Stimulated activated CD8-positive, alpha-beta memory T cell treated with anti-CD3 and anti-CD28 coated beads, Interleukin-12 subunit alpha, Interleukin-12 subunit beta, amount 100 ng/mL, for 24 hours (primary cell): ENCODE results near the gene PPBP.

Experiments
- DNase-seq: peaks from one replicate; pipeline ENCODE4 v3.0.0-alpha.2; 2020; ENCODE audit errors: extremely low read depth

Gene PPBP, protein sequence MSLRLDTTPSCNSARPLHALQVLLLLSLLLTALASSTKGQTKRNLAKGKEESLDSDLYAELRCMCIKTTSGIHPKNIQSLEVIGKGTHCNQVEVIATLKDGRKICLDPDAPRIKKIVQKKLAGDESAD

DNA sequence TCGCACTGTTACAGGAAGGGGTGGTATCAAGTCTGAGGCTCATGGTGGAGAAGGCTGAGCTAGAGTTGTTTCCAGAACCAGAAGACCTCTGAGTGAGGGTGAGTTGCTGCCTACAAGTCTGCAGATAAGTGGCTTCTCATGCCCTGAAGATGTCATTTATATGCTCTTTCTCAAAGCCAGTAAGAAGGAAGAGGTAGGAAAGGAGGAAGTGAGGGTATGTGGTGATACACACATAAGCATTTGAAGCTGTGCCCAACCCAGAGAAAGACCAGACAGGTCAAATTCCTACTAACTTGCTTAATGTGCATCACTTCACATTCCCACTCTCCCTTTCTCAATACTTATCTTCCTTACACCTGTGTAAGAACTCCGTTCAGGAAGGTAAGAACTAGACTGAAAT is at the start of gene PPBP:
Gene PPBP, minus strand, starts transcription at position 130 of the 400 bp plus-strand sequence. Its CDS starts 87 bp downstream, at position 43.
- no peak for DNase-seq

DNA sequence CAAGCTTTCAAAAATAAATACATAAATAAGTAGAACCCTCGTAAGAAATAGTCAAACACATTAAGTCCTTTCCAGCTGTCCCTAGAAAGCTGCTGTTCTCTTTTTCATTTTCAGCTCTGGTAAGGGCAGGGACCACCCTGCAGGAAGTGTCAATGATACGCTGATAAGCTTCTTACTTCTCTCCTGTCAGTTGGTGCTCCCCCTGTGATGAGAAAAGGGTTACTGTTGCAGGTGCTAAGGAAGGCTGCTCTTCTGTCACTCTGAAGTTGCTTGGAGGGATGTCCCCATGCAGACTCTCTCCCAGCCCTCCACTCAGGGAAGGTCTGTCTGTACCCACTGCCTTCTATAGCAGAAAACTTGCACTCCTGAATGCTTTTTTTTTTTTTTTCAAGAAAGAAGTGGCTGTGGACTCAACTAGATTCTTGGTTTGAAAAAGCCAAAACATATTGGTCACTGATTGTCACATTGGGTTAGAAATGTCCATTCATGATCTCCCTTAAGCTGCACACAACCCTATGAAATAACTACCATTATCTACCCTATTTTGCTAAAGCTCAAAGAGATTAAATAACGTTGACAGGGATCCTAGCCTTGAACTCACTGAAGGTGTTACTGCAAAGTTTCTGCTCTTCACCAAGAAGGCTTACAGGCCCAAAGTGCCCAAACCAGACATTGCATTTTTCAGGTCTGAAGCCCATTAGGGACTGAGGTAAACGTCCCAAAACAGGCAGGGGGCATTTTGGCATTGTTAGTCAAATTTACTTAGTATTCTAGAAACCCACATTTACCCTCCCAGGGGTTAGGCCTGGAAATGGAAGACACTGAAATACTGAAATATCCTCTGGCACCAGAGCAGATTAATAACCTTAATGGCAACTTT is 49.3 kb upstream of the PPBP start:
- no peak for DNase-seq

DNA sequence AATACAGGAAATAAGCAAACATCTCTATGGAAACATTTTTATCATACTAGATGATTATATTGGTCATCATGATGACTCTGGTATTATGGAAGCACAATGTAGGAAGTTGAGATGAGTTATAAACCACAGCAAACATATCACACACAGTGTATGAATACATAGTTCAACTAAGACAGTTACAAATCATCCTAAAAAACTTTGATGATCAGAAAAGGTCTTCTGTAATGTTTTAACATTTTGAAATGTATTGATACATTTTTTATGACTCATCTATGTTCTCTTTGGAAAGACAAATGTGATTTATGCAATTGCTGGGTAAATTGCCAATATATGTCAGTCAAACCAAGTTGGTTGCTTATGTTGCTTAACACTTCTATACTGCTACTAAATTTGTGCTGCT is 45.7 kb upstream of the PPBP start:
- no peak for DNase-seq

DNA sequence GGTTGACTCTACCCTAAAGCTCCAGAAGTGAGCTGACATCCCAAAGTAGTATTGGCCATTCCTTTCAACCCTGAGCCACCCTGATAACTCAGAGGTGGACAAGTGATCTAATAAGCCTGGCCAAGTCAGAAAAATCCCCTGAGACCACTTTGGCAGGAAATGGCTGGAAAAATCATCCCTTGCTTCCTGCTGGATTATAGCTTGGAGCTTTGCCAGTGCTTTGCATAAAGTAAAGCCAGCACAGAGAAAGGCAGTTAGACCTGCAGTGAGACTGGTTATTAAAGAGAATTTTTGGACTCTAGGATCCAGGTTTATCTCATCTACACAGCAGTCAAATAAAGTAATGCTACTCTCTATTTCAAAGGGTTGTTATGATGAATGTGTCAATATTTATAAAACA is 44.1 kb upstream of the PPBP start:
- DNase-seq = no peak

DNA sequence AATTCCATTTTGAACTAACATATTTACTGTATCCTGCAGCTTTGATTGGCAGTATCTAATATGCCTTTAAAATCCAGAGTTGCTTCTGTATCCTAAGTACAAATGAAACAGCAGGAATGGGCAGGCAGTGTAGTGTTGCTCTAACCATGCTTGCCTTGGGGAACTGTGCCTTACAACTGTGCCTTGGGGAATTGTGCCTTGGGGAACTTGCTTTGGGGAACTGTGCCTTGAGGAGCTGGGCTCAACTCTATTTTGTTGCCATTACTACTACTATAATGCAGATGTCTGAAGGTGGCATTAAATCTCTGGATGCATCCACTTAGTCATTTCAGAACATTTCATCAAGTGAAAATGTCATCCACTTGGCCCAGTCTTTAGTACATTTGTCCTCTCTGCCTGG is 43.6 kb upstream of the PPBP start:
- no peak for DNase-seq

DNA sequence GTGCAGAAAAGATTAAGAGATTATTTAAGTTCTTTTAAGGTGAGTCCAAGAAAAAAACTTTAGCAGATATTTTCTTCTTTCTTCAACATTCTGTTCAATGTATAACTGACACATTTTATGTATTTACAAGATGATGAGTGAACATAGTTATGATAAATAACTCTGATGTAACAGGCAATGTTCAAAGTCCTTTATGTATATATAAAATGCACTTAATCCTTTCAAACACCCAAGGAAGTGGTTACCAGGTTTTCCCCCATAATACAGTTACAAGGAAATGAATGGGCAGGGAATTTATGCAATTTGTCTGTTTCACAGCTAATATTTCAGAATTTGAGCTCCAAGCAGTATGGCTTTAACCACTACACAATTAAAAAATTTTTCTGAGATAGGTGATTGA is 42.3 kb upstream of the PPBP start:
- DNase-seq = no peak

DNA sequence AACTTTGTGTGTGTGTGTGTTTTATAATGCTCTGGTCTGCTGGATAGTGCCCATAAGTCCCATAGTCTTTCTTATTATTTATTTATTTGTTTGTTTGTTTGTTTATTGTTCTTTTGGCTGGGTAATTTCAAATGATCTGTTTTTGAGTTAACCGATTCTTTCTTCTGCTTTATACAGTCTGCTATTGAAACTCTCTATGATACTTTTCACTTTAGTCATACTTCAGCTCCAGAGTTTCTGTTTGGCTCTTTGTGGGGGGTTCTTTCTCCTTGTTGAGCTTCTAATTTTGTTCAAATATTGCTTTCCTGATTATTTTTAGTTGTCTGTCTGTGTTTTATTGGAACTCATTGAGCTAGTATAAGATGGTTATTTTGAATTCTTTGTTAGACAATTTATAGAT is 40.5 kb upstream of the PPBP start:
- DNase-seq = no peak

DNA sequence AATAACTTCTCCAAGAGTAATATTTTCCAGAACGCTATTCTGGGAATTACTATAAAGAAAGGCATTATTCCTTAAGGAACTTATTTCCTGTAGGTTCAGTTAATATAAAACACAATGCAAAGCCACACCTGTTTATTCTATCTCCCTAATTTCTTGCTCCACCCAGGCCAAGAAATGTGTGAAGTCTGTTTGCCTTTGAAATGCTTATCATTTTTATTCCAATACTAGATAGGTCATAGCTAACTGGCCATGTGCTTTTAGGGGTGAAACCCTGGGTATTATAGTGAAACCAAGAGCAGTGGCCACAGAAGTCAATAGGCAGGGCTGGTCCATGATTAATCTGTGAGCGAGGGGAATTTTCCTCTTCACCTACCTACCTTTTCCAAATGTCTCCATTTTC is 35.7 kb upstream of the PPBP start:
- no peak for DNase-seq

DNA sequence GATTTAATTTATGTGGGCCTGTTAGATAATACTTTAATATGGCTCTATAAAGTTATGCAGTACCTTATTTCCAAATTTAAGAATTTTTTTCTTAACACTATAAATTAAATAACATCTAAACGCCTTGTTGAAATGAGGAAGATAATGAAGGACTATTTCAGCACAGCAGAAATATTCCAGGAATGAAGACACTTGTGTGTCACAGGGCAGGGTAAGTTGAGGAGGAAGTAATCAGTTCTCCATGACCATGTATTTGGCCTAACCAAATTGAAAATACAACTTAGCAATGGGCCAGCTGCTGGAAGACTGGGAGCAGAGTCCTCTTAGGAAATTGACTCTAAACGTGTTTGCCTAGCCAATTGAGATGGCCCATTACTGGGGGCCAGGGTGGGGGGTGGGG is 33.6 kb upstream of the PPBP start:
- DNase-seq = no peak

DNA sequence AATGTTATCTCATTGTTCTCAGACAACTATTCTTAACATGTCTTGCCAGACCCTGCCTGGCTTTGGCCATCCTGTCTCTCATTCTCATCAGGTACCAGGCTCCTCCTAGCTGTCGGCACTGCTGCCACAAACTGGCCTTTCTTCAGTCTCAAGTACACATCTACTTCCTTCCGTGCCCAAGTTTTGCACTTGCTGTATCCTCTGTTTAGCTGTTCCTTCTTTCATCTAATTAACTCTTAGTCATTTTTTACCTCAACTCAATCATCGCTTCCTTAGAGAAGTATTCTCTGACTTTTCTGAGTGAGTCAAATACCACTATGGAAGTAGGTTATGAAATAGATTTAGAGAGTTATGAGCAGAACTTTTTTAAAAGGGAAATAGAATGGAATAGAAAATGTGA is 30.8 kb upstream of the PPBP start:
- DNase-seq = no peak

DNA sequence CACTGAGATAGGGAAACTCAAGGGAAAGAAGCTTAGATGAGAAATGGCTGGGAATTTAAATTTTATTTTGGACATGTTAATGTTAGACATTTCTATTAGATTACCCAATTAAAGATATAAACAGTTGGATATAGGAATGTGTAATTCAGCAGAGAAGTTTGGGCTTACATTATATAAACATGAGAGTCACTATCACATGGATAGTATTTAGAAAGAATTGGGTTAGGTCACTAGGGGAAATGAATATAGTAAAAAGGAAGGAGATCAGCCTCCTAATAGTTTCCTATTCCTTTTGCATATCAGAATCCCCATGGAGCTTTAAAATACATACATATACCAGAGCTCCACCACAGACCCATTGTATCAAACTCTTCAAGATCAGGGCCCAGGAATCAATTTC is 30.1 kb upstream of the PPBP start:
- no peak for DNase-seq

DNA sequence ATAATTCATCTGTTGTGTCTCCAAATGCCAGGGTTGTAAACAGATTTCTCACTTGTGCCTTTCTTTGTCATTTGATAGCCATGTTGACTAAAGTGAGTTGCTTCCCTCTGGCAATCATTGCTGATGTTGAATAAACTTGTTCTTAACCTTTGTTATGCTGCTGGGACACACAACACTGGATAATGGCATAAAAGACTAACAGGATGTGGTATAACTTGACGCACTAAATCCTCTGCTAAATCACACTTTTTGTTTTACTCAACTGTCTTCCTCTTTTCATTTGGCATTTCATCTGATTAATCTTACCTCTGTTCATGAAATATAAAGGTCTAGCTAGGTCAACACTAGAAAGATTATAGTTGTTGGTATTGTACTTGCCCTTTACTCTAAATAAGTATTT is 28.1 kb upstream of the PPBP start:
- DNase-seq = no peak

DNA sequence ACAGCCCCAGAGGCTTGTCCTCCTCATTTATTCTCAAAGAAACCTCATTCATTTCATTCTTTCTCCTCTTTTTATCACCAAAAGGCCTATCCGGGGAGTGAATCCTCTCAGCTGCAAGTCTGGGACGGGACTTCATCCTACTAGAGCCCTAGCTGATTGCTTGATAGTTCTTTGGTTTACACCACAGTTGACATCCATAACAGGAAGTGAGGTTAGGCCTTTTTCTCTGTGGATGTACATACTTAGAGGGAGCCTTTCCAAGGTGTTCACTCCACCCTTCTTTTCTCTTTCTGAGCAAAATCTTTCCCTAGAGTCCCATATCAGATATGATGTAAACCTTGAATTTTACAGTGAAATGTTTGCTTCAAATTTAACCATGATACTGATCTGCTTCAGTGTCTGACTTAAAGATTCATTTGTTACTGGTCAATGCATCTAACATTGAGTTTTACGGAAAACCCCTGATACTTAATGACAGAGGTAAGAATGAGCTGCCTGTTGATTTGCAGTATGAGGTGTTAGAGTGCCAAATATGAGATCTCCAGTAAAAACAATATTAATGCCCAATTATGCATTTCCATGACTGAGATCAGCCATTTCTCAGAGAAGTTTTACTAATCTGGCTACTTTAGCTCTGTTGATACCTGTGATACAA is 27.3 kb upstream of the PPBP start:
- DNase-seq = no peak

DNA sequence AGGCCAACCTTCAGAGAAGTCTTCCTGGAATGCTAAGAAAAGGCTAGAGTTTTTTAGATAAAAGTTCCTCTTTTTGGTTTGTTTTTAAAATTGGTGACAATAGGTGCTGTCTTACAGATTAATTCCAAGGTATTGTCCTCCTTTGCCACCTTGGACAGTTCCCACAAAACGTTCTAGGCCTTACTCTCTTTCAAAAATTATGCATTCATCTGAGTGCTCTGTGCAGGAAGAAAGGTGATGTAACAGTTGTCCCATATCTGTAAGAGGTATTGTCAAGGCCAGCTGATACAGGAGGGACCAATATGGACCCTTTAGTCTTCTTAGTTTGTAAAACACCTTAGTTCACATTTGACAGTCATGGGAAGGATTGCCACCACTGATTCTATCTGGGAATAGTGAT is 26.3 kb upstream of the PPBP start:
- DNase-seq = no peak

DNA sequence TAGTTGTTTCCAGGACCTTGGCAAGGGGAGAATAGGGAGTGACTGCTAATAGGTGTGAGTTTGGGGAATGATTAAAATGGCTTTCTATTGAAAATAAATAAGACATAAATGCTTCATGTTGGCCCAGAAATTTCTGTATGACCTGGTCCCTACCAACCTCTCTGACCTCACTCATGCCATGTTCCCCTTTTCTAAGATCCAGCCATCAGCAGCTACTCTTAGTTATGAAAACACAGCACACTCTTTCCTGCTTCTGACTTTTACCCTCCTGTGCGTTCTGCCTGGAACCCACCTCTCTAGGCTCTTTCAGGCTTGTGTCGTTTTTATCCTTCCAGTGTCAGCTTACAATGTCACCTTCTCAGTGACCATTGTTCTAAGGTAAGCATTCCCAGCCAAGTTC is 25.3 kb upstream of the PPBP start:
- DNase-seq = no peak

DNA sequence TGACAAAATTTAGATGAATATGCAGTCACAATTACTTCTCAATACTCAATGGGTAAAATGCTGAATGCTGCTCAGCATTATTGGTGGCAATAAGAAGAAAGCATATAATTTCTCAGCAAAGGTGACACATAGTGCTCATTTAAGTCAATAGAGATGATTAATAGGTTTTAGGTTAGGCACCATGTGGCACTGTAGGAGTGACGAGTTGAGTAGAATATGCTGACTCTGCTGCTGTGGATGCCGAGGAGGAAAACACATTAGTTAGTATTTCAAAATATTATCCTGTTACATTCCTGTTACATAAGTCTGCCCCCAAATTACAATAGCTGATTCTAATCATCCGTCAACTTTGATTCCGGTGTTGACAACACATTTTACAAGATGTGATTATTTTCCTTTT is 24.1 kb upstream of the PPBP start:
- DNase-seq = no peak

DNA sequence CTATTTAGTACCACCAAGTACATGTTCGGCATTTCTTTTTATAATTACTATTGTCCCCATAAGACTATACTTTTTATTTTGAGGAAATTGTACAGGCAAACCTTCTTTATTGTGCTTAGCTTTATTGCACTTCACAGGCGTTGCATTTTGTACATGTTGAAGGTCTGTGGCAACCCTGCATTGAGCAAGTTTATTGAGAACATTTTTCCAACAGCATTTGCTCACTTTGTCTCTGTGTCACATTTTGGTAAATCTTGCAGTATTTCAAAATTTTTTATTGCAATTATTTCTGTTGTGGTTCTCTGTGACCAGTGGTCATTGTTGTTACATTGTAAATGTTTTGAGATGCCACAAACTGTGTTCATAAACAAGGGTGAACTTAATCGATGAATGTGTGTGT is 21.3 kb upstream of the PPBP start:
- no peak for DNase-seq

DNA sequence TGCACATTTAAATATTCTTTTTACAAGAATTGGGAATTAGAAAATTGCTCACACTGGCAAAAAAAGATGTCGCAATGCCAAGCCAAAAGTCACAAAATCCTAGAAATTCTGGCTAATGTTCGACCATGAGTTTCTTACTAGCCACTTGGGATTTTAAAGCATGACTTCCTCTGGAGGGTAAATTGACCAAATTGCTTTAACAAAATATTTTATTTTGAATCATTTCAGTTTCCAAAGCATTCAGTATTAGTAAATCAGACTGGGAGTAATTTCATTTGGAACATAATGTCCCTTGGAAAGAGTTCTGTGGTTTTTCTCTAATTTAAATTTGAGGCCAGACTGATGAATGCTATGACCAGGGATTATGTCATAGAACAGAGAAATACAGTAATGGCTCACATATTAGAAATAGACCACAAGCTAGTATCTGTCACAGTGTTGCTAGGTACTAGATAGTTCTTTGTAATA is 18.1 kb upstream of the PPBP start:
- no peak for DNase-seq

DNA sequence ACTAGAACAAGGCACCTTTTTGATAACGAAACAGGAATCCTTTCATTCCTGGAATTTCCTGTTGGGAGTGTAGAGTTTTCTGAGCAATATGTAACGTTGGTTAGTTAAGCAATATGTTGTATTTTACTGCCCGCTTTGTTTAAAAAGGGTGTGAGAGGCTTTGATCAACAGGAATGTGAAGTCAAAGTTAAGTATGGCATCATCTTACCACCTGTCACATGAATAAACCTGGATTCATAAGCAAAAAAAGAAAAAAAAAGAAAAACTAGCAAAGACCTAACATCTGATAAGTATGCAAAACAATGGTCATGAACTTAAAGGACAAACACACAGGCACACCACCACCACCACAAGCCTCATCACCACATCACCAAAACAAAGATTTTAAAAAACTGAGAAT is 17.5 kb upstream of the PPBP start:
- no peak for DNase-seq

DNA sequence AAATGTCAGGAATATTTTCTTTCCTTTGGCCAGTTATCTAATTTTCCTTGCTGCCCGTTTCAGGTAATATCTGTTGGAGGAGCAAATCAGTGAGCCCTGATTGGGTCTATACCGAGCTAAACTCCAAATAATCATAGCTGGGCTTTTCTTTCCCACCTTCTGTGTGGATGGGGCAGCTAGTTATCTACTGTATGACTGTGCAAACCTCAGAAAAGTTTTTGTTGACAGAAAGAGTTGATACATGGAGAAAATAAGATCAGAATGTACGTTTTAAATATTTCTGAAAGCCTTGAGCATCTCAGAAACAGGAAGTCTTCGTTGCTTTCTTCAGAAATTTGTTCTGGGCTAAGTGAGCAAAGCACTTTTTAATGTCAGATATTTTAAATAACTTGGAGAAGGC is 16.7 kb upstream of the PPBP start:
- no peak for DNase-seq

DNA sequence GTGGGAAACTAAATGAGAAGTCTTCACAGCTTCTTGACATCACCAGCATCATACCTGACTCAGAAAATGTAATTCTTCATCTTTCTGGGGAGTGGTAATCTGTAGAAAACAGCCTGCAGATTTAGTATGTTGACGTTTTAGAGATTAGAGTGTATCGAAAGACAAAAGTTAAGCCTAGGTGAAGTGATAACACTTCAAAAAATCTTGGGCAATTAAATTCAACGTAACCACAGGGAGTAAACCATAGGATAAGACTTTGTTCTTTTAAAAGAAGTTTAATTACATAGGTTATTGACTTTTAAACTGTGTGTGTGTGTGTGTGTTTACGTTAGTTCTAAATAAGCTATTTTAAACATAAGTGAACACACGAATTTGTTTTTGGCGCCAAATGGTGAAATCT is 12.3 kb upstream of the PPBP start:
- no peak for DNase-seq

DNA sequence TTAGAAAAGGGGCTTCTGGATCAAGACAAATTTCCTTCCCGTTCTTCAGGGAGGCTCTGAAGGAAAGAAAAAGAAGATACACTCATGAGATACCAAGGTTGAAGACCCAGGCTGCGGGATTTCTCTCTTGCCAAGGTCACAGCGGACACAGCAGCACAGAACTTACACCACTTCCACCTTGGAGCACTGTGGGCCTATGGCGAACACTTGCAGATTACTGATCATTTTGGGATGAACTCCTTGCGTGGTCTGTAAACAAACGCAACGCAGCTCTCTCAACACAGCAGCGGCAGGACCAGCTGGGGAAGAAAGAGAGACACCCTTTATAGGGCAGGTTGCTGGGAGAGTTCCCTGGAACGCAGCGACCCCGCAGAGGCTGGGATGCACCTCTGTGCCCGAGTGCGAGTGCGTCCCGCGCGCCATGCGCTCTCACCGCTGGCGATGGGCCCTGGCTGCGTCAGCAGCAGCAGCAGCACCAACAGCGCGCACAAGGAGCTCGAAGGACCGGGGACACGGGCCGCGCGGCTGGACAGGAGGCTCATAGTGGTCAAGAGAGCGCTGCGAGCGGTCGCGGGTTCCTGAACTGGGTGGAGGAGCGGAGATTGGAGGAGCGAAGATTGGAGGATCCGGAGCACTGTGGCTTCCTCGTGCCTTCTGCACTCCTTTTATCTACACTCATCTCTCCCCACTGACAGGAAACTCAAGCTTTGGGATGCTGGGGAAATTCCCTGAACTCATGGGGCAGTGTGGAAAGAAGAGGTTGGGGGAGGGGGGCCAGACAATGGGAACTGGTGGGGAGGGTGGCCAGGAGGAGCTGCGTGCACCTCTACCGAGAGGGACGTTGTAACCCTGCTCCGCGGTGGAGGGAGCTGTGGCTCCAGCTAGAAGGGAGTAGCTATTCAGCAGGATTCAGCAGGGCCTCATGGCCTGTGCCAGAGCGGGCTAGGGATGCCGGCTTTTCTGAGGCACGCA is 10.3 kb upstream of the PPBP start, which contains the start of gene CXCL5:
Gene CXCL5, minus strand, starts transcription at position 638 of the 972 bp plus-strand sequence. Its CDS starts 96 bp downstream, at position 542.
- no peak for DNase-seq
